Panc1 (cell line): ENCODE results near the gene PRKG1.

Source experiments
- TF ChIP-seq, protein P1 (sequence below): fragments of 450-650 bp; IDR thresholded peaks from 2 replicates; pipeline ENCODE4 v1.5.1; 2017; ENCODE audit warnings: mild to moderate bottlenecking
- TF ChIP-seq, protein P2 (sequence below), 2 experiments: IDR thresholded peaks; 2 replicates each; pipeline ENCODE4 v1.6.1; 2011 to 2012; ENCODE audit warnings: low read depth in 2 of 2, control low read depth in 1 of 2, low read length in 1 of 2, mild to moderate bottlenecking in 1 of 2, moderate library complexity in 1 of 2; ENCODE audit not compliant: insufficient read depth in 1 of 2

DNA sequence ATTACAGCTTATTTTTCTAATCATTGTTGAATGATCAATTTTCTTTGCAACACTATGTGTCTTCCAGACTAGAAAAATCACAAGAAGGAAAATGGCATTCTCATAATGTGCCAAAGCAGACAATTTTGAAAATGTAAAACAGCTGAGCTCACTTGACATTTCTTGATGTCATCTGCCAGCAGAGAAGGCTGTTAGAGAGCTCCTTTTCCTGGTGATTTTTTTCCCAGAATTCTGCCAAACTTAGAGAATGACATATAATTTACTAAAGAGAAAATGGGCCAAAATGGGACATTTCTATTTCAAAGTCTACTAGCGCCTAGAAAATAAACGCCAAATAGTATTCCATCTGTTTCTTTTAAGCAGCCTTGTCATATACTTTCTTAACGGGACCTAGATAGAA, 714.0 kb downstream of the PRKG1 start:
- TF ChIP-seq, protein P1, sequence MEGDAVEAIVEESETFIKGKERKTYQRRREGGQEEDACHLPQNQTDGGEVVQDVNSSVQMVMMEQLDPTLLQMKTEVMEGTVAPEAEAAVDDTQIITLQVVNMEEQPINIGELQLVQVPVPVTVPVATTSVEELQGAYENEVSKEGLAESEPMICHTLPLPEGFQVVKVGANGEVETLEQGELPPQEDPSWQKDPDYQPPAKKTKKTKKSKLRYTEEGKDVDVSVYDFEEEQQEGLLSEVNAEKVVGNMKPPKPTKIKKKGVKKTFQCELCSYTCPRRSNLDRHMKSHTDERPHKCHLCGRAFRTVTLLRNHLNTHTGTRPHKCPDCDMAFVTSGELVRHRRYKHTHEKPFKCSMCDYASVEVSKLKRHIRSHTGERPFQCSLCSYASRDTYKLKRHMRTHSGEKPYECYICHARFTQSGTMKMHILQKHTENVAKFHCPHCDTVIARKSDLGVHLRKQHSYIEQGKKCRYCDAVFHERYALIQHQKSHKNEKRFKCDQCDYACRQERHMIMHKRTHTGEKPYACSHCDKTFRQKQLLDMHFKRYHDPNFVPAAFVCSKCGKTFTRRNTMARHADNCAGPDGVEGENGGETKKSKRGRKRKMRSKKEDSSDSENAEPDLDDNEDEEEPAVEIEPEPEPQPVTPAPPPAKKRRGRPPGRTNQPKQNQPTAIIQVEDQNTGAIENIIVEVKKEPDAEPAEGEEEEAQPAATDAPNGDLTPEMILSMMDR = no peak
- TF ChIP-seq, protein P2, sequence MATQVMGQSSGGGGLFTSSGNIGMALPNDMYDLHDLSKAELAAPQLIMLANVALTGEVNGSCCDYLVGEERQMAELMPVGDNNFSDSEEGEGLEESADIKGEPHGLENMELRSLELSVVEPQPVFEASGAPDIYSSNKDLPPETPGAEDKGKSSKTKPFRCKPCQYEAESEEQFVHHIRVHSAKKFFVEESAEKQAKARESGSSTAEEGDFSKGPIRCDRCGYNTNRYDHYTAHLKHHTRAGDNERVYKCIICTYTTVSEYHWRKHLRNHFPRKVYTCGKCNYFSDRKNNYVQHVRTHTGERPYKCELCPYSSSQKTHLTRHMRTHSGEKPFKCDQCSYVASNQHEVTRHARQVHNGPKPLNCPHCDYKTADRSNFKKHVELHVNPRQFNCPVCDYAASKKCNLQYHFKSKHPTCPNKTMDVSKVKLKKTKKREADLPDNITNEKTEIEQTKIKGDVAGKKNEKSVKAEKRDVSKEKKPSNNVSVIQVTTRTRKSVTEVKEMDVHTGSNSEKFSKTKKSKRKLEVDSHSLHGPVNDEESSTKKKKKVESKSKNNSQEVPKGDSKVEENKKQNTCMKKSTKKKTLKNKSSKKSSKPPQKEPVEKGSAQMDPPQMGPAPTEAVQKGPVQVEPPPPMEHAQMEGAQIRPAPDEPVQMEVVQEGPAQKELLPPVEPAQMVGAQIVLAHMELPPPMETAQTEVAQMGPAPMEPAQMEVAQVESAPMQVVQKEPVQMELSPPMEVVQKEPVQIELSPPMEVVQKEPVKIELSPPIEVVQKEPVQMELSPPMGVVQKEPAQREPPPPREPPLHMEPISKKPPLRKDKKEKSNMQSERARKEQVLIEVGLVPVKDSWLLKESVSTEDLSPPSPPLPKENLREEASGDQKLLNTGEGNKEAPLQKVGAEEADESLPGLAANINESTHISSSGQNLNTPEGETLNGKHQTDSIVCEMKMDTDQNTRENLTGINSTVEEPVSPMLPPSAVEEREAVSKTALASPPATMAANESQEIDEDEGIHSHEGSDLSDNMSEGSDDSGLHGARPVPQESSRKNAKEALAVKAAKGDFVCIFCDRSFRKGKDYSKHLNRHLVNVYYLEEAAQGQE (IDR thresholded peaks at IDR 0.05; ENCODE audit: insufficient read depth in 1 of 2, low read depth in 2 of 2, low read length in 1 of 2) = no peak
